SK-N-SH (cell line): Measurements from ENCODE around the gene SLC9A7. TPM values are rescaled to one million over a fixed set of nuclear protein-coding genes. Genes with fewer than 3 reads are reported as not detected.

ENCODE experiments used
- CTCF ChIA-PET: fragments of 300-600, 350-600 bp; formaldehyde crosslinking; extraction: SDS; loops from one replicate; lab custom pipeline; 2021; lab: Yijun Ruan, JAX
- POLR2A ChIA-PET: fragments of 350-600 bp; sonication (Branson Sonifier 250); formaldehyde crosslinking; extraction: SDS; loops from one replicate; lab custom pipeline; 2020; ENCODE audit warnings: antibody characterized with exemption, inconsistent platforms; lab: Yijun Ruan, JAX
- DNase-seq: peaks from one replicate; pipeline ENCODE4 v3.0.0; 2012
- H2AFZ ChIP-seq: fragments of 200-600 bp; sonication (generic); 2 replicates; pipeline ENCODE4 v1.8.1; 2016; ENCODE audit warnings: antibody characterized with exemption, mild to moderate bottlenecking, low read depth
- H3F3A ChIP-seq: fragments of 200-600 bp; sonication (generic); replicated peaks from 2 replicates; pipeline ENCODE3; 2016; ENCODE audit warnings: antibody characterized with exemption, mild to moderate bottlenecking; ENCODE audit not compliant: insufficient read depth
- H3K27ac ChIP-seq, 2 experiments: fragments of 200-500 bp in 1 of 2; fragments of 200-600 bp in 1 of 2; sonication (Bioruptor generic) in 1 of 2; sonication (generic), shearing (Covaris generic) in 1 of 2; 2 replicates each; pipeline versions ENCODE4 v1.5.1 to v1.6.1; 2014 to 2016; ENCODE audit warnings: low read depth in 2 of 2, inconsistent platforms in 1 of 2, low read length in 1 of 2, mild to moderate bottlenecking in 1 of 2, mixed read lengths in 1 of 2
- H3K27me3 ChIP-seq: fragments of 200-600 bp; sonication (generic), shearing (Covaris generic); 2 replicates; pipeline ENCODE4 v1.6.1; 2016; ENCODE audit warnings: mixed run types; ENCODE audit not compliant: insufficient read depth
- H3K36me3 ChIP-seq, 2 experiments: fragments of 200-500 bp in 1 of 2; fragments of 200-600 bp in 1 of 2; sonication (Bioruptor generic) in 1 of 2; sonication (generic) in 1 of 2; replicated peaks in 1 of 2; 2 replicates each; pipeline versions ENCODE3 to v1.5.1; 2014 to 2016; ENCODE audit warnings: low read length in 1 of 2, mild to moderate bottlenecking in 1 of 2; ENCODE audit not compliant: insufficient read depth in 2 of 2, control insufficient read depth in 1 of 2
- H3K4me1 ChIP-seq, 2 experiments: fragments of 200-500 bp in 1 of 2; fragments of 200-600 bp in 1 of 2; sonication (Bioruptor generic) in 1 of 2; sonication (generic), shearing (Covaris generic) in 1 of 2; 2 replicates each; pipeline versions ENCODE4 v1.5.1 to v1.6.1; 2014 to 2016; ENCODE audit warnings: low read depth in 1 of 2, low read length in 1 of 2, mixed run types in 1 of 2; ENCODE audit not compliant: insufficient read depth in 2 of 2, control insufficient read depth in 1 of 2
- H3K4me2 ChIP-seq: fragments of 200-600 bp; sonication (generic), shearing (Covaris generic); 2 replicates; pipeline ENCODE4 v1.6.1; 2017; ENCODE audit warnings: mixed run types
- H3K4me3 ChIP-seq, 2 experiments: fragments of 200-500 bp in 1 of 2; fragments of 200-600 bp in 1 of 2; sonication (Bioruptor generic) in 1 of 2; sonication (generic), shearing (Covaris generic) in 1 of 2; 2 replicates each; pipeline versions ENCODE4 v1.5.1 to v1.8.1; 2014 to 2016; ENCODE audit warnings: low read depth in 2 of 2, inconsistent platforms in 1 of 2, low read length in 1 of 2, mild to moderate bottlenecking in 1 of 2, mixed read lengths in 1 of 2, moderate library complexity in 1 of 2
- H3K79me2 ChIP-seq: fragments of 200-600 bp; sonication (generic); 2 replicates; pipeline ENCODE4 v1.8.1; 2017; ENCODE audit warnings: mild to moderate bottlenecking; ENCODE audit not compliant: insufficient read depth
- H3K9ac ChIP-seq: fragments of 200-600 bp; sonication (generic); 2 replicates; pipeline ENCODE4 v1.6.1; 2017; ENCODE audit warnings: mixed run types
- H3K9me2 ChIP-seq: fragments of 200-600 bp; sonication (generic); 2 replicates; pipeline ENCODE4 v1.6.1; 2017; ENCODE audit warnings: mixed run types
- H3K9me3 ChIP-seq: fragments of 200-600 bp; sonication (generic); 2 replicates; pipeline ENCODE4 v1.6.1; 2017; ENCODE audit warnings: mixed run types, mild to moderate bottlenecking, moderate library complexity
- H4K20me1 ChIP-seq: fragments of 200-600 bp; sonication (generic); 2 replicates; pipeline ENCODE4 v1.6.1; 2017; ENCODE audit warnings: mild to moderate bottlenecking, mixed run types; ENCODE audit not compliant: insufficient read depth
- CHD2 ChIP-seq: fragments of 150-350 bp; IDR thresholded peaks from 2 replicates; pipeline ENCODE4 v1.6.1; 2018; ENCODE audit warnings: low read length; ENCODE audit not compliant: partially characterized antibody
- EZH2phosphoT487 ChIP-seq: fragments of 200-600 bp; sonication (generic); IDR thresholded peaks from 2 replicates; pipeline ENCODE4 v1.6.1; 2017; ENCODE audit warnings: low read depth, mixed run types, mild to moderate bottlenecking, antibody characterized with exemption, moderate library complexity, borderline replicate concordance
- FOSL2 ChIP-seq: IDR thresholded peaks from 2 replicates; pipeline ENCODE4 v1.4.0; 2012; ENCODE audit warnings: low read depth, mild to moderate bottlenecking, moderate library complexity, borderline replicate concordance
- FOXM1 ChIP-seq: IDR thresholded peaks from 2 replicates; pipeline ENCODE4 v1.4.0; 2012; ENCODE audit warnings: low read depth, mild to moderate bottlenecking
- GABPA ChIP-seq: IDR thresholded peaks from 2 replicates; pipeline ENCODE4 v1.4.0; 2012; ENCODE audit warnings: low read depth, mild to moderate bottlenecking
- GATA2 ChIP-seq: sonication (generic); formaldehyde crosslinking; IDR thresholded peaks from 2 replicates; pipeline ENCODE4 v1.5.0; 2020; ENCODE audit warnings: mild to moderate bottlenecking, missing genetic modification reagents
- IRF3 ChIP-seq: fragments of 150-350 bp; IDR thresholded peaks from 2 replicates; pipeline ENCODE4 v1.6.1; 2016; ENCODE audit warnings: mild to moderate bottlenecking, low read depth, low read length
- JUND ChIP-seq: IDR thresholded peaks from 2 replicates; pipeline ENCODE4 v1.4.0; 2012
- MEF2A ChIP-seq: IDR thresholded peaks from 2 replicates; pipeline ENCODE4 v1.4.0; 2012; ENCODE audit warnings: low read depth, borderline replicate concordance
- MXI1 ChIP-seq: IDR thresholded peaks from 2 replicates; pipeline ENCODE4 v1.6.1; 2012; ENCODE audit warnings: mild to moderate bottlenecking, low read depth, low read length, improper control_type of control experiment
- NFIC ChIP-seq: IDR thresholded peaks from 2 replicates; pipeline ENCODE4 v1.4.0; 2012; ENCODE audit warnings: borderline replicate concordance
- POLR2AphosphoS5 ChIP-seq: IDR thresholded peaks from 2 replicates; pipeline ENCODE4 v1.6.1; 2012; ENCODE audit warnings: low read depth, low read length
- RFX5 ChIP-seq: IDR thresholded peaks from 2 replicates; pipeline ENCODE4 v1.6.1; 2012; ENCODE audit warnings: mild to moderate bottlenecking, improper control_type of control experiment, low read length
- TAF1 ChIP-seq: IDR thresholded peaks from 2 replicates; pipeline ENCODE4 v1.6.1; 2012; ENCODE audit warnings: low read depth, mild to moderate bottlenecking, low read length, moderate library complexity, borderline replicate concordance
- TEAD4 ChIP-seq: IDR thresholded peaks from 2 replicates; pipeline ENCODE4 v1.4.0; 2012; ENCODE audit warnings: mild to moderate bottlenecking, borderline replicate concordance; ENCODE audit not compliant: insufficient read depth
- USF2 ChIP-seq: fragments of 150-350 bp; IDR thresholded peaks from 2 replicates; pipeline ENCODE4 v1.6.1; 2017; ENCODE audit warnings: antibody characterized with exemption, low read length, low read depth, borderline replicate concordance
- WGBS: methylation state at CpG from one replicate; pipeline ENCODE4 v1.1.6; 2017; ENCODE audit warnings: low lambda C conversion rate; 5-methylcytosine and 5-hydroxymethylcytosine counted together
- polyA plus RNA-seq, 3 experiments: library from polyadenylated mRNA; depleted of rRNA; stranded (reverse); fragments of >200 nt; gene quantifications; 2 replicates each; pipeline ENCODE4 v1.2.3, GENCODE V29; 2012

Gene SLC9A7
- polyA plus RNA-seq, 1 of the 3 experiments (the other 2 are of a cell fraction): 10.5 TPM

- Histone ChIP-seq H3K36me3 (no peaks in the 10 kb centered on the region), H3K79me2 (peaks cover under 1% of the 10 kb centered on the region; the same call in 1 of the 2 replicates), H3K9me2 (no peaks in the 10 kb centered on the region), H2AFZ (no peak overlapping the region), H4K20me1 (no peaks in the 10 kb centered on the region), H3K4me2 (no peak overlapping the region), H3K4me1 (no peaks in the 10 kb centered on the region), H3F3A (peaks cover 15% of the 10 kb centered on the region), H3K9me3 (peaks cover 7% of the 10 kb centered on the region; the same call in 1 of the 2 replicates), H3K9ac (no peak overlapping the region), H3K27me3 (no peaks in the 10 kb centered on the region; the same call in 1 of the 2 replicates), H3K27ac (no peak overlapping the region), H3K4me3 (no peak overlapping the region)
- ChIA-PET CTCF (no interaction called here), POLR2A (no interaction called here)
- TF ChIP-seq FOXM1 (no peak), IRF3 (no peak), MXI1 (no peak), MEF2A (no peak), POLR2AphosphoS5 (no peak), CHD2 (no peak)
- DNase-seq: no peak
These were observed 21.9 kb downstream of the SLC9A7 start for GRCh38 chrX:46737041-46737440.

- Histone ChIP-seq H3K79me2 (peaks cover 3% of the 10 kb centered on the region; the same call in 1 of the 2 replicates), H3K27ac (no peak overlapping the region), H3F3A (peaks cover 15% of the 10 kb centered on the region), H3K27me3 (no peaks in the 10 kb centered on the region; the same call in 1 of the 2 replicates), H3K4me3 (no peak overlapping the region), H3K9ac (no peak overlapping the region), H3K9me3 (peaks cover 7% of the 10 kb centered on the region; the same call in 1 of the 2 replicates), H3K36me3 (no peaks in the 10 kb centered on the region), H3K9me2 (no peaks in the 10 kb centered on the region), H4K20me1 (no peaks in the 10 kb centered on the region), H2AFZ (no peak overlapping the region), H3K4me1 (no peaks in the 10 kb centered on the region; a peak in 1 of 4 replicates), H3K4me2 (no peak overlapping the region)
- ChIA-PET CTCF (no interaction called here), POLR2A (no interaction called here)
- no peak for DNase-seq
- TF ChIP-seq TAF1 (no peak), NFIC (no peak), FOSL2 (no peak), CHD2 (no peak), GABPA (no peak), JUND (no peak), USF2 (no peak), RFX5 (no peak), EZH2phosphoT487 (no peak), TEAD4 (no peak), IRF3 (no peak), GATA2 (CRISPR knock-in tag) (no peak)
- 45% methylated on average over 2 of the region's 2 CpGs for WGBS
These were observed 23.3 kb downstream of the SLC9A7 start for GRCh38 chrX:46735622-46736021.
